H1 (cell line): Measurements from ENCODE around the gene KRT34. TPM values are rescaled to one million over a fixed set of nuclear protein-coding genes. Genes with fewer than 3 reads are reported as not detected.

Experiments
- CTCF ChIA-PET: fragments of 300-600 bp; sonication (Branson Sonifier 250); formaldehyde crosslinking; loops from one replicate; lab custom pipeline; 2021; ENCODE audit not compliant: partially characterized antibody; lab: Charles Lee
- POLR2A ChIA-PET: fragments of 300-600 bp; sonication (Branson Sonifier 250); formaldehyde crosslinking; loops from one replicate; lab custom pipeline; 2021; ENCODE audit warnings: inconsistent platforms; ENCODE audit not compliant: partially characterized antibody; lab: Charles Lee
- DNase-seq, 2 experiments: peaks; one replicate each; pipeline versions ENCODE4 v3.0.0 to v3.0.0-alpha.2; 2010 to 2022; ENCODE audit warnings: low spot score in 2 of 2, low read depth in 1 of 2, mixed read lengths in 1 of 2
- FAIRE-seq: peaks from 2 replicates; lab custom pipeline; 2011; peaks lifted over from hg19 to GRCh38; lab: Jason Lieb, UNC
- H2AFZ ChIP-seq: 2 replicates; pipeline ENCODE4 v1.8.1; 2012; ENCODE audit warnings: low read length, inconsistent platforms
- H2AK5ac ChIP-seq: 2 replicates; pipeline ENCODE4 v1.6.1; 2013; ENCODE audit warnings: low read depth, low read length
- H2BK120ac ChIP-seq: replicated peaks from 2 replicates; pipeline ENCODE3; 2013; ENCODE audit warnings: low read depth, low read length, inconsistent platforms
- H2BK12ac ChIP-seq: 2 replicates; pipeline ENCODE4 v1.6.1; 2013; ENCODE audit warnings: low read depth, low read length
- H2BK15ac ChIP-seq: 2 replicates; pipeline ENCODE4 v1.6.1; 2013; ENCODE audit warnings: low read length
- H2BK20ac ChIP-seq: 2 replicates; pipeline ENCODE4 v1.6.1; 2013; ENCODE audit warnings: low read length
- H2BK5ac ChIP-seq: 2 replicates; pipeline ENCODE4 v1.6.1; 2013; ENCODE audit warnings: low read depth, low read length
- H3K14ac ChIP-seq: 2 replicates; pipeline ENCODE4 v1.6.1; 2013; ENCODE audit warnings: inconsistent platforms; ENCODE audit not compliant: insufficient read length
- H3K18ac ChIP-seq: 2 replicates; pipeline ENCODE4 v1.6.1; 2013; ENCODE audit warnings: low read length; ENCODE audit errors: extremely low read depth
- H3K23ac ChIP-seq: 2 replicates; pipeline ENCODE4 v1.6.1; 2013; ENCODE audit warnings: inconsistent platforms; ENCODE audit not compliant: insufficient read length
- H3K23me2 ChIP-seq: 2 replicates; pipeline ENCODE4 v1.6.1; 2013; ENCODE audit warnings: low read depth, low read length
- H3K27ac ChIP-seq: 2 replicates; pipeline ENCODE4 v1.6.1; 2011; ENCODE audit warnings: low read depth, low read length, inconsistent platforms
- H3K27me3 ChIP-seq, 4 experiments: replicated peaks in 1 of 4; 1 replicate in 1 of 4; 2 replicates in 3 of 4; pipeline versions ENCODE4 v1.6.1 to v1.8.1; 2011 to 2013; ENCODE audit warnings: low read length in 3 of 4, mild to moderate bottlenecking in 3 of 4, inconsistent platforms in 2 of 4, mixed read lengths in 2 of 4, moderate library complexity in 1 of 4; ENCODE audit not compliant: control insufficient read depth in 3 of 4, insufficient read depth in 3 of 4; ENCODE audit errors: extremely low read depth in 1 of 4
- H3K36me3 ChIP-seq, 4 experiments: 2 replicates each; pipeline versions ENCODE4 v1.6.1 to v1.8.1; 2011 to 2013; ENCODE audit warnings: mild to moderate bottlenecking in 4 of 4, low read length in 3 of 4, moderate library complexity in 2 of 4, control low read depth in 1 of 4, inconsistent platforms in 1 of 4; ENCODE audit not compliant: insufficient read depth in 4 of 4, control insufficient read depth in 2 of 4
- H3K4ac ChIP-seq: replicated peaks from 2 replicates; pipeline ENCODE3; 2013; ENCODE audit warnings: low read length, low read depth, mixed read lengths, inconsistent platforms; ENCODE audit not compliant: insufficient read length
- H3K4me1 ChIP-seq, 4 experiments: replicated peaks in 1 of 4; 1 replicate in 1 of 4; 2 replicates in 3 of 4; pipeline versions ENCODE4 v1.6.1 to v1.8.1; 2011 to 2013; ENCODE audit warnings: low read length in 3 of 4, inconsistent platforms in 2 of 4, mixed read lengths in 1 of 4; ENCODE audit not compliant: insufficient read depth in 4 of 4, control insufficient read depth in 3 of 4
- H3K4me2 ChIP-seq, 2 experiments: 2 replicates each; pipeline versions ENCODE4 v1.6.1 to v1.8.1; 2011 to 2013; ENCODE audit warnings: low read depth in 2 of 2, low read length in 2 of 2, control low read depth in 1 of 2, inconsistent platforms in 1 of 2, mild to moderate bottlenecking in 1 of 2; ENCODE audit not compliant: insufficient read depth in 1 of 2
- H3K4me3 ChIP-seq, 4 experiments: fragments of 200-600, 300-600 bp in 1 of 4; sonication (generic), shearing (Covaris generic), sonication (Bioruptor Twin) in 1 of 4; 2 replicates each; pipeline versions ENCODE4 v1.5.1 to v1.8.1; 2011 to 2016; ENCODE audit warnings: low read length in 4 of 4, low read depth in 3 of 4, control low read depth in 2 of 4, inconsistent platforms in 2 of 4, mild to moderate bottlenecking in 2 of 4, mixed read lengths in 1 of 4, moderate library complexity in 1 of 4; ENCODE audit not compliant: insufficient read depth in 2 of 4; ENCODE audit errors: extremely low read depth in 1 of 4
- H3K56ac ChIP-seq: replicated peaks from 2 replicates; pipeline ENCODE3; 2013; ENCODE audit warnings: low read depth, mild to moderate bottlenecking, mixed read lengths, low read length, inconsistent platforms; ENCODE audit not compliant: insufficient read length
- H3K79me1 ChIP-seq: 2 replicates; pipeline ENCODE4 v1.6.1; 2013; ENCODE audit warnings: low read depth, low read length, control low read depth
- H3K79me2 ChIP-seq, 2 experiments: 2 replicates each; pipeline versions ENCODE4 v1.6.1 to v1.8.1; 2012 to 2013; ENCODE audit warnings: low read length in 2 of 2, mild to moderate bottlenecking in 2 of 2, inconsistent platforms in 1 of 2; ENCODE audit not compliant: insufficient read depth in 2 of 2, control insufficient read depth in 1 of 2
- H3K9ac ChIP-seq, 4 experiments: replicated peaks in 1 of 4; 1 replicate in 1 of 4; 2 replicates in 3 of 4; pipeline versions ENCODE4 v1.6.1 to v1.8.1; 2011 to 2013; ENCODE audit warnings: low read depth in 3 of 4, low read length in 3 of 4, control low read depth in 2 of 4, mild to moderate bottlenecking in 2 of 4, moderate library complexity in 2 of 4, inconsistent platforms in 1 of 4; ENCODE audit errors: extremely low read depth in 1 of 4
- H3K9me3 ChIP-seq, 2 experiments: 2 replicates each; pipeline versions ENCODE4 v1.6.1 to v1.8.1; 2012 to 2013; ENCODE audit warnings: mild to moderate bottlenecking in 2 of 2, moderate library complexity in 2 of 2, control low read depth in 1 of 2, inconsistent platforms in 1 of 2, low read depth in 1 of 2, low read length in 1 of 2, mixed read lengths in 1 of 2; ENCODE audit not compliant: insufficient read depth in 2 of 2
- H4K20me1 ChIP-seq, 2 experiments: replicated peaks in 1 of 2; 2 replicates each; pipeline versions ENCODE3 to v1.8.1; 2011 to 2013; ENCODE audit warnings: inconsistent platforms in 2 of 2, low read length in 2 of 2, mild to moderate bottlenecking in 1 of 2; ENCODE audit not compliant: insufficient read depth in 2 of 2, control insufficient read depth in 1 of 2
- H4K5ac ChIP-seq: 2 replicates; pipeline ENCODE4 v1.6.1; 2013; ENCODE audit warnings: low read length, low read depth, mixed read lengths, inconsistent platforms; ENCODE audit not compliant: insufficient read length
- H4K8ac ChIP-seq: 2 replicates; pipeline ENCODE4 v1.8.0; 2013; ENCODE audit warnings: mild to moderate bottlenecking, moderate library complexity, low read length, inconsistent platforms; ENCODE audit not compliant: insufficient read depth; ENCODE audit errors: extremely low read depth
- H4K91ac ChIP-seq: replicated peaks from 2 replicates; pipeline ENCODE3; 2013; ENCODE audit warnings: low read length, mixed read lengths, inconsistent platforms; ENCODE audit not compliant: insufficient read length
- BCL11A ChIP-seq, 2 experiments: IDR thresholded peaks; one replicate each; pipeline ENCODE4 v1.6.1; 2011; ENCODE audit warnings: low read depth in 2 of 2, low read length in 2 of 2, mild to moderate bottlenecking in 2 of 2
- CBX8 ChIP-seq: fragments of 300-800, 300-1000 bp; sonication (generic); IDR thresholded peaks from 2 replicates; pipeline ENCODE4 v1.7.1; 2016; ENCODE audit warnings: low read depth, low read length, borderline replicate concordance
- CHD2 ChIP-seq: IDR thresholded peaks from 2 replicates; pipeline ENCODE4 v1.6.1; 2012; ENCODE audit warnings: low read length, improper control_type of control experiment
- CTCF ChIP-seq, 3 experiments: IDR thresholded peaks; 1 replicate in 2 of 3; 2 replicates in 1 of 3; pipeline versions ENCODE4 v1.5.1 to v1.6.1; 2011; ENCODE audit warnings: low read length in 3 of 3, mild to moderate bottlenecking in 3 of 3, inconsistent platforms in 2 of 3, low read depth in 1 of 3, moderate library complexity in 1 of 3; ENCODE audit not compliant: insufficient read depth in 1 of 3; ENCODE audit errors: control extremely low read depth in 1 of 3
- JUN ChIP-seq: IDR thresholded peaks from 2 replicates; pipeline ENCODE4 v1.6.1; 2011; ENCODE audit warnings: low read depth, mild to moderate bottlenecking, improper control_type of control experiment, low read length
- NANOG ChIP-seq: IDR thresholded peaks from 2 replicates; pipeline ENCODE4 v1.6.1; 2011; ENCODE audit warnings: low read length, low read depth, mild to moderate bottlenecking, inconsistent platforms; ENCODE audit not compliant: insufficient read depth, poor library complexity, severe bottlenecking
- RAD21 ChIP-seq, 2 experiments: IDR thresholded peaks in 1 of 2; conservative IDR thresholded peaks in 1 of 2; 2 replicates each; pipeline ENCODE4 v1.6.1; 2011; ENCODE audit warnings: low read depth in 2 of 2, low read length in 2 of 2, improper control_type of control experiment in 1 of 2, inconsistent platforms in 1 of 2, mild to moderate bottlenecking in 1 of 2, moderate library complexity in 1 of 2
- RNF2 ChIP-seq: fragments of 200-900, 300-1000 bp; sonication (generic); IDR thresholded peaks from 2 replicates; pipeline ENCODE4 v1.7.1; 2016; ENCODE audit warnings: borderline replicate concordance, low read depth, mild to moderate bottlenecking, antibody characterized with exemption, low read length; ENCODE audit not compliant: poor library complexity, severe bottlenecking; ENCODE audit errors: missing control alignments
- TAF1 ChIP-seq: IDR thresholded peaks from 2 replicates; pipeline ENCODE4 v1.6.1; 2011; ENCODE audit warnings: mild to moderate bottlenecking, low read depth, low read length
- TAF7 ChIP-seq: optimal IDR thresholded peaks from 2 replicates; pipeline ENCODE3; 2011; ENCODE audit warnings: low read depth, mild to moderate bottlenecking, inconsistent platforms, low read length, moderate library complexity, borderline replicate concordance
- WGBS, 2 experiments: shearing (Covaris generic) in 1 of 2; methylation state at CpG; one replicate each; pipeline versions ENCODE4 v1.1.6 to v1.1.7; 2013 to 2015; ENCODE audit warnings: low lambda C conversion rate in 2 of 2, mixed read lengths in 2 of 2, inconsistent platforms in 1 of 2, low coverage in 1 of 2, missing lambda C conversion rate in 1 of 2; ENCODE audit not compliant: insufficient replicate concordance in 2 of 2, insufficient coverage in 1 of 2, insufficient read length in 1 of 2; ENCODE audit errors: extremely low coverage in 1 of 2, missing lambda C conversion rate in 1 of 2; 5-methylcytosine and 5-hydroxymethylcytosine counted together
- polyA plus RNA-seq, 7 experiments: library from polyadenylated mRNA; depleted of rRNA in 3 of 7; stranded (reverse) in 5 of 7; unstranded in 2 of 7; fragments of >200 nt in 5 of 7; fragments of 200-250 nt in 2 of 7; gene quantifications; 1 replicate in 5 of 7; 2 replicates in 1 of 7; 4 replicates in 1 of 7; pipeline versions ENCODE4 v1.2.1 to v1.2.3, GENCODE V29; 2011 to 2013; ENCODE audit warnings: missing spikeins in 2 of 7, mixed read lengths in 2 of 7
- total RNA-seq: library from RNA; stranded (reverse); fragmentation: NEBNext Ultra II Directional; extraction: Animal tissue kit (Norgen Biotek cat#: 25700); gene quantifications from 2 replicates; pipeline ENCODE4 v1.2.1, GENCODE V29; 2021

KRT34 gene
- total and polyA plus RNA-seq, 2 of the 8 experiments (the other 6 are each of a cell fraction or from before 2014, with no cell fraction given) = not detected

GRCh38 chr17:41406205-41406604 lies 24.1 kb upstream of the KRT34 start:
- H4K5ac ChIP-seq = no peak overlapping the region
- H2AK5ac ChIP-seq = no peak overlapping the region
- H3K18ac ChIP-seq = no peak overlapping the region
- no peak overlapping the region for H3K27ac ChIP-seq
- H3K79me2 ChIP-seq = no peaks in the 10 kb centered on the region
- H3K4me1 ChIP-seq = peaks cover 0 to 1% (median 0%) of the 10 kb centered on the region in 4 experiments; a peak in 2 of 7 replicates
- TF ChIP-seq CHD2 (no peak), RAD21 (IDR thresholded peaks at IDR 0.05 in 1 of 2, conservative IDR thresholded peaks at IDR 0.05 in 1 of 2; ENCODE audit: low read depth in 2 of 2, low read length in 2 of 2) (peak; percentile 42 to 57), TAF7 (no peak), NANOG (no peak), TAF1 (no peak), CTCF (IDR thresholded peaks at IDR 0.05; ENCODE audit: control extremely low read depth in 1 of 3, insufficient read depth in 1 of 3, low read depth in 1 of 3, low read length in 3 of 3) (peak in 1 of 3 experiments; percentile 27; a peak in 1 of 4 replicates), BCL11A (IDR thresholded peaks at IDR 0.05; ENCODE audit: low read depth in 2 of 2, low read length in 2 of 2) (no peak), CBX8 (no peak), RNF2 (no peak), JUN (no peak)
- TF ChIP-seq, all 59 proteins: peak for 2
- Histone ChIP-seq H4K8ac (no peak overlapping the region), H2BK5ac (no peak overlapping the region), H4K91ac (no peak overlapping the region), H3K4ac (no peak overlapping the region), H4K20me1 (no peaks in the 10 kb centered on the region), H3K14ac (no peak overlapping the region), H2BK20ac (no peak overlapping the region), H3K79me1 (no peaks in the 10 kb centered on the region), H2AFZ (no peak overlapping the region), H2BK12ac (no peak overlapping the region), H3K36me3 (no peaks in the 10 kb centered on the region), H3K9ac (no peak overlapping the region), H2BK120ac (no peak overlapping the region), H3K4me3 (no peak overlapping the region), H3K27me3 (no peaks in the 10 kb centered on the region; a peak in 1 of 7 replicates), H3K23me2 (no peaks in the 10 kb centered on the region), H3K23ac (no peak overlapping the region), H2BK15ac (no peak overlapping the region), H3K56ac (no peak overlapping the region), H3K4me2 (no peak overlapping the region), H3K9me3 (no peaks in the 10 kb centered on the region)
- ChIA-PET CTCF (interaction anchor here (0.6 to 7.2 kb wide), 14 partner anchors 12 to 460 kb away, joined by 3 to 51 read pairs (median 4); partner anchors contain the start of gene KRT15), POLR2A (interaction anchor here (1.1 kb wide), 1 partner anchor 116 kb away, joined by 3 read pairs; no protein-coding TSS in a partner anchor)
- 59% methylated on average over 5 of the region's 5 CpGs; no CpG with 5 or more reads in 1 of the 2 experiments for WGBS, 2 experiments
- FAIRE-seq = no peak
- DNase-seq = no peak
